Liver (tissue), 9 donors: ENCODE results near the gene B3GALNT1. TPM values are rescaled to one million over a fixed set of nuclear protein-coding genes. Genes with fewer than 3 reads are reported as not detected.

ENCODE experiments used
- DNase-seq: peaks from one replicate; pipeline ENCODE4 v3.0.0-alpha.2; 2017; ENCODE audit warnings: low spot score
- H3K27ac ChIP-seq, 2 donors: one replicate each; pipeline ENCODE4 v1.7.0; 2013; ENCODE audit warnings: inconsistent platforms in 2 of 2, low read length in 2 of 2, control low read depth in 1 of 2, low read depth in 1 of 2, mild to moderate bottlenecking in 1 of 2
- H3K27me3 ChIP-seq, 4 donors: one replicate each; pipeline versions ENCODE4 v1.6.1 to v1.7.0; 2013; ENCODE audit warnings: low read length in 3 of 4, inconsistent platforms in 1 of 4, mild to moderate bottlenecking in 1 of 4, moderate library complexity in 1 of 4; ENCODE audit not compliant: control insufficient read depth in 4 of 4, insufficient read depth in 4 of 4
- H3K36me3 ChIP-seq, 4 donors: one replicate each; pipeline versions ENCODE4 v1.6.1 to v1.7.0; 2013; ENCODE audit warnings: low read length in 3 of 4, mild to moderate bottlenecking in 3 of 4, low read depth in 1 of 4, moderate library complexity in 1 of 4; ENCODE audit not compliant: control insufficient read depth in 4 of 4, insufficient read depth in 3 of 4
- H3K4me1 ChIP-seq, 4 donors: one replicate each; pipeline versions ENCODE4 v1.6.1 to v1.7.0; 2013; ENCODE audit warnings: low read length in 3 of 4, mild to moderate bottlenecking in 3 of 4, moderate library complexity in 1 of 4; ENCODE audit not compliant: control insufficient read depth in 4 of 4, insufficient read depth in 4 of 4
- H3K4me3 ChIP-seq, 3 donors: one replicate each; pipeline versions ENCODE4 v1.6.1 to v1.7.0; 2013; ENCODE audit warnings: low read length in 3 of 3, control low read depth in 1 of 3, low read depth in 1 of 3, mild to moderate bottlenecking in 1 of 3
- H3K9ac ChIP-seq, 2 donors: one replicate each; pipeline ENCODE4 v1.7.0; 2013; ENCODE audit warnings: low read length in 2 of 2, mild to moderate bottlenecking in 2 of 2, moderate library complexity in 2 of 2, control low read depth in 1 of 2, low read depth in 1 of 2
- H3K9me3 ChIP-seq, 4 donors: one replicate each; pipeline versions ENCODE4 v1.6.1 to v1.7.0; 2013; ENCODE audit warnings: low read length in 3 of 4; ENCODE audit not compliant: control insufficient read depth in 4 of 4
- ATF3 ChIP-seq: IDR thresholded peaks from 2 replicates; pipeline ENCODE4 v1.6.1; 2016; ENCODE audit warnings: antibody characterized with exemption
- CTCF ChIP-seq: fragments of 150-350 bp; IDR thresholded peaks from 2 replicates; pipeline ENCODE4 v1.5.1; 2017; ENCODE audit warnings: improper control_type of control experiment, low read depth, low read length; ENCODE audit not compliant: missing input control
- EGR1 ChIP-seq, 2 donors: IDR thresholded peaks; 2 replicates each; pipeline ENCODE4 v1.6.1; 2016 to 2018; ENCODE audit warnings: antibody characterized with exemption in 2 of 2, low read depth in 2 of 2
- FOXA1 ChIP-seq: IDR thresholded peaks from 2 replicates; pipeline ENCODE4 v1.6.1; 2016; ENCODE audit warnings: antibody characterized with exemption
- FOXA2 ChIP-seq: IDR thresholded peaks from 2 replicates; pipeline ENCODE4 v1.6.1; 2016; ENCODE audit warnings: antibody characterized with exemption
- GABPA ChIP-seq, 2 donors: IDR thresholded peaks in 1 of 2; conservative IDR thresholded peaks in 1 of 2; 2 replicates each; pipeline ENCODE4 v1.6.1; 2016; ENCODE audit warnings: antibody characterized with exemption in 2 of 2, mild to moderate bottlenecking in 1 of 2, moderate library complexity in 1 of 2
- HNF4A ChIP-seq, 2 donors: conservative IDR thresholded peaks; 2 replicates each; pipeline ENCODE4 v1.6.1; 2016; ENCODE audit warnings: antibody characterized with exemption in 2 of 2, mild to moderate bottlenecking in 2 of 2
- HNF4G ChIP-seq: IDR thresholded peaks from 2 replicates; pipeline ENCODE4 v1.6.1; 2016; ENCODE audit warnings: antibody characterized with exemption
- JUND ChIP-seq, 2 donors: IDR thresholded peaks; 2 replicates each; pipeline ENCODE4 v1.6.1; 2016; ENCODE audit warnings: antibody characterized with exemption in 2 of 2
- MAX ChIP-seq: IDR thresholded peaks from 2 replicates; pipeline ENCODE4 v1.6.1; 2016; ENCODE audit warnings: antibody characterized with exemption
- RAD21 ChIP-seq, 2 donors: IDR thresholded peaks; 2 replicates each; pipeline ENCODE4 v1.6.1; 2016; ENCODE audit warnings: antibody characterized with exemption in 2 of 2, mild to moderate bottlenecking in 2 of 2
- RXRA ChIP-seq, 2 donors: IDR thresholded peaks; 2 replicates each; pipeline ENCODE4 v1.6.1; 2017 to 2018; ENCODE audit warnings: antibody characterized with exemption in 2 of 2, mild to moderate bottlenecking in 1 of 2
- SP1 ChIP-seq: IDR thresholded peaks from 2 replicates; pipeline ENCODE4 v1.6.1; 2018; ENCODE audit warnings: antibody characterized with exemption, mild to moderate bottlenecking
- YY1 ChIP-seq: IDR thresholded peaks from 2 replicates; pipeline ENCODE4 v1.6.1; 2016; ENCODE audit warnings: antibody characterized with exemption, mild to moderate bottlenecking
- WGBS: extraction: QIAGEN DNeasy Blood & Tissue Kit; methylation state at CpG from one replicate; pipeline ENCODE4 v1.1.7; 2013; 5-methylcytosine and 5-hydroxymethylcytosine counted together
- polyA plus RNA-seq, 2 donors: library from polyadenylated mRNA; stranded (reverse) in 1 of 2; unstranded in 1 of 2; fragments of 200-250 nt in 1 of 2; fragments of >200 nt in 1 of 2; fragmentation: Nextera tagmentation in 1 of 2; extraction: Ambion mirVana in 1 of 2; gene quantifications; one replicate each; pipeline versions ENCODE4 v1.2.1 to v1.2.3, GENCODE V29; 2013 to 2015
- total RNA-seq, 2 donors: library from RNA; depleted of rRNA; stranded (reverse); fragments of >200 nt; gene quantifications; one replicate each; pipeline ENCODE4 v1.2.3, GENCODE V29; 2014
- TF ChIP-seq, protein P1 (sequence below): IDR thresholded peaks from 2 replicates; pipeline ENCODE4 v1.6.1; 2016; ENCODE audit warnings: antibody characterized with exemption, mild to moderate bottlenecking
- donor health status: healthy.
- donor health status: healthy.
- donor health status: healthy.
- donor health status: healthy.
- donor health status: healthy.

B3GALNT1 gene
- 10 to 100 TPM in 1 of 2 donors, 1 to 10 TPM in 1; 1.0 to 23.7 TPM for total RNA-seq
- polyA plus RNA-seq = under 1 TPM; 0.56 to 0.99 TPM

DNA sequence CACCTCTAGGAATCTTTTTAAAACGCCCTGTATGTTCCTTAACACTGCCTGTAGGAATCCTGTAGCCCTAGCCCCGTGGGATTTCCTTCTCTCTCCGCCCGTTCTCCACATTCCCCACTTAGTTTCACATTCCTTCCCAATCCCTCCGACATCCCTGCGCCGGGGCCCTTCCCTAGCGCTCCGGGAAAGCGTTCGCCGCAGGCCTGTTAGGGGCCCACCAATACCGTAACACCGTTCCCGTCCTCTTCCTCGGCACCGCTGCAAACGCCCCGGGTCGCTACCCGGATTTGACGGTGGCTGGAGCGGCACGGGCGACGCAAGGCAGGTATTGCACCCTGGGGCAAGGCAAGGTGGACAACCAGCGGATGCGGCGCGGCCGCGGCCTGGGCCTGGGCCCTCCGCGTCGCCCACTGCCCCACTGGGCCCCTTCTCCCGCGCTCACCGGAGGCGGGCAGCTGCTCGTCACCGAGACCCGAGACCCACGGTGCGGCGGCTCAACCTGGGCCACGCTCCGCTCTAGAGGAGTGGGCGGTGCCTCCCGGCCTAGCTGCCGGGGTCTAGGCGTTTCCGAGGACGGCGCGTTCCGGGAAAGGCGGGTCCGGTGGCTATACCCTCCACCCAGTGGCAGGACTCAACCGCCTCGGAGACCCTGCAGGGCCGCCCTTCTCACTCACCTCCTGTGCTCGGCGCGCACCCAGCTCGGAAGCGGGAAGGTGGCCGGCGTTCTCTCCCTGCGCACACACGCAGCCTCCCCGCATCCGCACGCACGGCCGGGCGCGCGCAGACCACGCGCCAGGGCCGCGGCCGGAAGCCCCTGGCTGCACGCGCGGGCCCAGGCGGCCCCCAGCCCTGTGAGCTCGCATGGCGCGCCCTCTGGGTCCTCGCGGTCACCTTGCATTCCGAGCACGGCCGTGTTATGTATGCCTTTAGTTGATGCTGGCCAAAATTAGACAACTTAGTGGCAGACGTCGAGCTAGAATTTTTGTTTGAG lies at the start of gene B3GALNT1:
Gene B3GALNT1 (minus strand): TSS at position 789 of the 991 bp plus-strand sequence. CDS start 18,595 bp downstream, outside the sequence.
- Histone ChIP-seq H3K27ac (no peak within 1 kb of the TSS), H3K9ac (peak within 1 kb of the TSS in 1 of 2 donors; percentile 8), H3K4me3 (peak within 1 kb of the TSS; percentile 59 to 83 (median 70)), H3K4me1 (peaks cover 0 to 15% (median 5%) of the 10 kb centered on the region in 4 donors), H3K27me3 (no peaks in the 10 kb centered on the region), H3K9me3 (no peaks in the 10 kb centered on the region), H3K36me3 (no peaks in the 10 kb centered on the region)
- WGBS = 2% methylated on average over 97 of the region's 97 CpGs
- DNase-seq = peak; percentile 75
- TF ChIP-seq FOXA2 (no peak), ATF3 (no peak)

- H3K9me3 ChIP-seq = no peaks in the 10 kb centered on the region
- WGBS = 65% methylated on average over 3 of the region's 3 CpGs
- no peak for TF ChIP-seq RXRA (IDR thresholded peaks at IDR 0.05)
- TF ChIP-seq YY1 = no peak
- TF ChIP-seq, protein P1, sequence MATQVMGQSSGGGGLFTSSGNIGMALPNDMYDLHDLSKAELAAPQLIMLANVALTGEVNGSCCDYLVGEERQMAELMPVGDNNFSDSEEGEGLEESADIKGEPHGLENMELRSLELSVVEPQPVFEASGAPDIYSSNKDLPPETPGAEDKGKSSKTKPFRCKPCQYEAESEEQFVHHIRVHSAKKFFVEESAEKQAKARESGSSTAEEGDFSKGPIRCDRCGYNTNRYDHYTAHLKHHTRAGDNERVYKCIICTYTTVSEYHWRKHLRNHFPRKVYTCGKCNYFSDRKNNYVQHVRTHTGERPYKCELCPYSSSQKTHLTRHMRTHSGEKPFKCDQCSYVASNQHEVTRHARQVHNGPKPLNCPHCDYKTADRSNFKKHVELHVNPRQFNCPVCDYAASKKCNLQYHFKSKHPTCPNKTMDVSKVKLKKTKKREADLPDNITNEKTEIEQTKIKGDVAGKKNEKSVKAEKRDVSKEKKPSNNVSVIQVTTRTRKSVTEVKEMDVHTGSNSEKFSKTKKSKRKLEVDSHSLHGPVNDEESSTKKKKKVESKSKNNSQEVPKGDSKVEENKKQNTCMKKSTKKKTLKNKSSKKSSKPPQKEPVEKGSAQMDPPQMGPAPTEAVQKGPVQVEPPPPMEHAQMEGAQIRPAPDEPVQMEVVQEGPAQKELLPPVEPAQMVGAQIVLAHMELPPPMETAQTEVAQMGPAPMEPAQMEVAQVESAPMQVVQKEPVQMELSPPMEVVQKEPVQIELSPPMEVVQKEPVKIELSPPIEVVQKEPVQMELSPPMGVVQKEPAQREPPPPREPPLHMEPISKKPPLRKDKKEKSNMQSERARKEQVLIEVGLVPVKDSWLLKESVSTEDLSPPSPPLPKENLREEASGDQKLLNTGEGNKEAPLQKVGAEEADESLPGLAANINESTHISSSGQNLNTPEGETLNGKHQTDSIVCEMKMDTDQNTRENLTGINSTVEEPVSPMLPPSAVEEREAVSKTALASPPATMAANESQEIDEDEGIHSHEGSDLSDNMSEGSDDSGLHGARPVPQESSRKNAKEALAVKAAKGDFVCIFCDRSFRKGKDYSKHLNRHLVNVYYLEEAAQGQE = no peak
- H3K9ac ChIP-seq = no peak overlapping the region
- H3K4me1 ChIP-seq = no peaks in the 10 kb centered on the region
- no peak overlapping the region for H3K4me3 ChIP-seq
- no peak overlapping the region for H3K27ac ChIP-seq
- H3K36me3 ChIP-seq = no peaks in the 10 kb centered on the region
- no peaks in the 10 kb centered on the region for H3K27me3 ChIP-seq
- DNase-seq = no peak
Measured at GRCh38 chr3:161153480-161153879, 48.3 kb upstream of the B3GALNT1 start.

- Histone ChIP-seq H3K36me3 (no peaks in the 10 kb centered on the region), H3K4me1 (no peaks in the 10 kb centered on the region)
Measured at GRCh38 chr3:161150001-161150525, 44.9 kb upstream of the B3GALNT1 start.

GRCh38 chr3:161149529-161149928 lies 44.4 kb upstream of the B3GALNT1 start:
- no peak overlapping the region for H3K4me3 ChIP-seq
- H3K27ac ChIP-seq = no peak overlapping the region
- WGBS = 24% methylated on average over 1 of the region's 1 CpG
- no peaks in the 10 kb centered on the region for H3K27me3 ChIP-seq
- H3K9ac ChIP-seq = no peak overlapping the region
- no peaks in the 10 kb centered on the region for H3K36me3 ChIP-seq
- no peaks in the 10 kb centered on the region for H3K4me1 ChIP-seq
- H3K9me3 ChIP-seq = no peaks in the 10 kb centered on the region
- TF ChIP-seq SP1 (no peak), FOXA1 (no peak), CTCF (no peak), FOXA2 (no peak), YY1 (no peak), HNF4A (conservative IDR thresholded peaks at IDR 0.05) (no peak), ATF3 (no peak), HNF4G (no peak), MAX (no peak), EGR1 (IDR thresholded peaks at IDR 0.05; ENCODE audit: low read depth in 2 of 2) (no peak), RXRA (IDR thresholded peaks at IDR 0.05) (no peak), GABPA (IDR thresholded peaks at IDR 0.05 in 1 of 2, conservative IDR thresholded peaks at IDR 0.05 in 1 of 2) (no peak), JUND (IDR thresholded peaks at IDR 0.05) (no peak)
- DNase-seq = no peak

More at GRCh38 chr3:161150001-161150525, 44.9 kb upstream of the B3GALNT1 start:
- H3K27me3 ChIP-seq = no peaks in the 10 kb centered on the region
- H3K27ac ChIP-seq = no peak overlapping the region
- H3K4me3 ChIP-seq = no peak overlapping the region
- H3K9me3 ChIP-seq = no peaks in the 10 kb centered on the region
- DNase-seq = no peak
- H3K9ac ChIP-seq = no peak overlapping the region
- TF ChIP-seq SP1 (no peak), RXRA (IDR thresholded peaks at IDR 0.05) (no peak), FOXA1 (no peak), HNF4A (conservative IDR thresholded peaks at IDR 0.05) (no peak), RAD21 (IDR thresholded peaks at IDR 0.05) (no peak)
